Suprapubic skin (tissue), 3 donors: ENCODE results near the gene TNFRSF14.

ENCODE experiments used
- CTCF ChIP-seq, 2 donors: fragments of 200-600 bp in 1 of 2; fragments of 450-650 bp in 1 of 2; sonication (generic) in 1 of 2; IDR thresholded peaks; one replicate each; pipeline ENCODE4 v1.5.1; 2016 to 2019; ENCODE audit warnings: antibody characterized with exemption in 2 of 2, mild to moderate bottlenecking in 1 of 2, moderate library complexity in 1 of 2
- EP300 ChIP-seq: sonication (generic); formaldehyde crosslinking; IDR thresholded peaks from one replicate; pipeline ENCODE4 v1.6.1; 2017; ENCODE audit warnings: antibody characterized with exemption
- POLR2A ChIP-seq, 2 donors: fragments of 450-650 bp; IDR thresholded peaks; one replicate each; pipeline ENCODE4 v1.6.1; 2017; ENCODE audit warnings: antibody characterized with exemption in 2 of 2, mild to moderate bottlenecking in 2 of 2, moderate library complexity in 2 of 2

GRCh38 chr1:2602866-2603520 is 46.8 kb downstream of the TNFRSF14 start:
- no peak for TF ChIP-seq EP300
- TF ChIP-seq CTCF (IDR thresholded peaks at IDR 0.05) = no peak
- TF ChIP-seq POLR2A (IDR thresholded peaks at IDR 0.05) = no peak
